Testis (tissue), 3 donors: ENCODE data around the gene NFATC2. TPM values are rescaled to one million over a fixed set of nuclear protein-coding genes. Genes with fewer than 3 reads are reported as not detected.

Experiments used
- DNase-seq: peaks from one replicate; pipeline ENCODE4 v3.0.0-alpha.2; 2019
- H3K27ac ChIP-seq, 2 donors: fragments of 200-600 bp; sonication (generic); one replicate each; pipeline ENCODE4 v1.5.1; 2019
- H3K27me3 ChIP-seq: fragments of 200-600 bp; sonication (generic); one replicate; pipeline ENCODE4 v1.5.1; 2019
- H3K36me3 ChIP-seq: fragments of 200-600 bp; sonication (generic); one replicate; pipeline ENCODE4 v1.5.1; 2017; ENCODE audit warnings: low read depth; ENCODE audit errors: missing control alignments
- H3K4me1 ChIP-seq: fragments of 200-600 bp; sonication (generic); one replicate; pipeline ENCODE4 v1.5.1; 2019
- H3K4me3 ChIP-seq, 2 donors: fragments of 200-600 bp; sonication (generic); one replicate each; pipeline ENCODE4 v1.5.1; 2017 to 2019
- H3K9me3 ChIP-seq: fragments of 200-600 bp; sonication (generic); one replicate; pipeline ENCODE4 v1.5.1; 2017
- POLR2A ChIP-seq: fragments of 450-650 bp; IDR thresholded peaks from one replicate; pipeline ENCODE4 v1.6.1; 2017; ENCODE audit warnings: antibody characterized with exemption, mild to moderate bottlenecking, moderate library complexity
- WGBS, 2 donors: methylation state at CpG; one replicate each; pipeline ENCODE4 v1.1.5; 2018; 5-methylcytosine and 5-hydroxymethylcytosine counted together
- intact Hi-C: fragments of 100-400 bp; cut with DNase I; formaldehyde crosslinking; loops from one replicate; pipeline ENCODE4 v1.15.1; 2023; ENCODE audit warnings: low total_unique reads
- polyA plus RNA-seq: library from polyadenylated mRNA; stranded (reverse); fragments of 350-450 nt; fragmentation: Illumina TruSeq; extraction: RNeasy Lipid Tissue Mini Kit (QIAGEN cat#74804); gene quantifications from one replicate; pipeline ENCODE4 v1.2.3, GENCODE V29; 2014; ENCODE audit warnings: low read depth, low replicate concordance; ENCODE audit not compliant: insufficient read depth
- total RNA-seq, 2 donors: library from RNA; depleted of rRNA; stranded (reverse); fragments of >200 nt; gene quantifications; one replicate each; pipeline ENCODE4 v1.2.3, GENCODE V29; 2016
- TF ChIP-seq, protein P1 (sequence below), 3 experiments: fragments of 450-650 bp in 2 of 3; fragments of 200-600 bp in 1 of 3; sonication (generic) in 1 of 3; IDR thresholded peaks; one replicate each; pipeline ENCODE4 v1.5.1; 2016 to 2019; ENCODE audit warnings: antibody characterized with exemption in 3 of 3, mild to moderate bottlenecking in 2 of 3, moderate library complexity in 1 of 3

Gene NFATC2
- total and polyA plus RNA-seq, 3 donors from 2014 or later = 5.4 to 7.5 (median 6.5) TPM

DNA sequence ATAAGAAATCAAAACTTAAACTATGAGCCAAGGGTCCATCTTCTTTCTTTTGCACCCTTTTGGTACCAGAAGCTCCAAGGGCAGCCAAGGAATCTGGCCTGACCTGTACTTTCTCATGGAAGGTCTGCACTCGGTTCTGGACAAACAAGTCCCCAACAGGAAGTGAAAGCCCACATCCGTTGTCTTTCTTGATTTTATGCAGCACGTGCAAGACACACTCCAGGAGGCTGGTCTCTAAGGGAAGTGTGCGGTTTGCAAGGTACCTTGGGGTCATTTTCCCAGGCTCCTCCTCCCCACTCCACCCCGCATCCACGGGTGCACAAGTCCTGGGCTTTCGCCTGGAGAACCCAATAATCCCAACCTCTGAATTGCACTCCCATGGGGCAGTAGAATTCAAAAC lies 101.9 kb downstream of the NFATC2 start:
- intact Hi-C loops = no loop called here
- WGBS, 2 donors = 70 to 79% methylated on average over 7 of the region's 7 CpGs
- Histone ChIP-seq H3K27me3 (no peaks in the 10 kb centered on the region), H3K9me3 (no peaks in the 10 kb centered on the region), H3K27ac (no peak overlapping the region), H3K36me3 (no peaks in the 10 kb centered on the region), H3K4me1 (no peaks in the 10 kb centered on the region), H3K4me3 (no peak overlapping the region)
- DNase-seq = no peak
- TF ChIP-seq POLR2A = no peak
- TF ChIP-seq, protein P1, sequence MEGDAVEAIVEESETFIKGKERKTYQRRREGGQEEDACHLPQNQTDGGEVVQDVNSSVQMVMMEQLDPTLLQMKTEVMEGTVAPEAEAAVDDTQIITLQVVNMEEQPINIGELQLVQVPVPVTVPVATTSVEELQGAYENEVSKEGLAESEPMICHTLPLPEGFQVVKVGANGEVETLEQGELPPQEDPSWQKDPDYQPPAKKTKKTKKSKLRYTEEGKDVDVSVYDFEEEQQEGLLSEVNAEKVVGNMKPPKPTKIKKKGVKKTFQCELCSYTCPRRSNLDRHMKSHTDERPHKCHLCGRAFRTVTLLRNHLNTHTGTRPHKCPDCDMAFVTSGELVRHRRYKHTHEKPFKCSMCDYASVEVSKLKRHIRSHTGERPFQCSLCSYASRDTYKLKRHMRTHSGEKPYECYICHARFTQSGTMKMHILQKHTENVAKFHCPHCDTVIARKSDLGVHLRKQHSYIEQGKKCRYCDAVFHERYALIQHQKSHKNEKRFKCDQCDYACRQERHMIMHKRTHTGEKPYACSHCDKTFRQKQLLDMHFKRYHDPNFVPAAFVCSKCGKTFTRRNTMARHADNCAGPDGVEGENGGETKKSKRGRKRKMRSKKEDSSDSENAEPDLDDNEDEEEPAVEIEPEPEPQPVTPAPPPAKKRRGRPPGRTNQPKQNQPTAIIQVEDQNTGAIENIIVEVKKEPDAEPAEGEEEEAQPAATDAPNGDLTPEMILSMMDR (IDR thresholded peaks at IDR 0.05) = no peak

DNA sequence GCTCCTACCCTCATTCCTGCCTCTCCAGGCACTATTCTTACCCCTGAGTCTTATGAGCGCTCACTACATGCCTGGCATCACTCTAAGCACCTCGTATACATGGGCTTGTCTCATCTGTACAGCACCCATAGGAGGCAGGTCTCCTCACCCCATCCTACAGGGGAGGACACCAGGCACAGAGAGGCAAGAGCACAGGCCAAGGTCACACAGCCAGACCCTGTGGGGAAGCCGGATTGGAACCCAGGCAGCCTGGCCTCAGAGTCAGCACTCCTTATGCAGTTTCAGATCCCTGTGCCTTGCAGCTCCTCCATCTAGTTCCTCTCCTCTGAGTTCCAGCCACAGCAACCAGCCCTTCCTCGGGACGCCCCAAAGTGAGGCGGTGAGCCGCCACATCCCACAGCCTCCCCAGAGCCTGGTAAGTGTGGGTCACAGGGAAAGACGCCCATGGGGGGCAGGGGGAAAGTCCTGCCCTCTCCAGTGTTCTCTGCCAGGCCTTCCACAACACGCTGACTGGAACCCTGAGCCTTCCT lies 103.3 kb downstream of the NFATC2 start:
- H3K27ac ChIP-seq = no peak overlapping the region
- no peaks in the 10 kb centered on the region for H3K27me3 ChIP-seq
- H3K4me1 ChIP-seq = no peaks in the 10 kb centered on the region
- intact Hi-C loops = no loop called here
- H3K4me3 ChIP-seq = no peak overlapping the region
- DNase-seq = no peak
- 89% methylated on average over 5 to 9 of the region's 9 CpGs for WGBS, 2 donors
- no peaks in the 10 kb centered on the region for H3K36me3 ChIP-seq
- TF ChIP-seq POLR2A = no peak
- TF ChIP-seq, protein P1 (IDR thresholded peaks at IDR 0.05) = no peak
- H3K9me3 ChIP-seq = no peaks in the 10 kb centered on the region

DNA sequence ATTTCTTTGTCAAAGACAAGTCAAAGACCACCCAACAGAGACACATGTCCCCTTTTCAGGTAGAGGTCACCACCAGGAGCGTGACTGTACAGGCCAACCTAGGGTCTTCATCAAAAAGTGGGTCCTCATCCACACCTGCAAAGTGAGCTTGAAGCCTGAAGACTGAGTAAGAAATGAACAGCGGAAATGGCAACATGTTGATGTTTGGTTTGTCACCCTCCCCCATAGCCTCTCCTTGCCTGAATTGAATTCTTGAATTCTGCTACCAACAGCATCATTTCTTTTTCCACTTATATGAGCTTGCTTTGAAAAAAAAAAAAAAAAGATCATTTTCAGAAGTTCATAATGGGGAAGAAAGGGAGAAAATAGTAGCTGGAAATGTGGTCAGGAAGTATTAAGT lies 104.4 kb downstream of the NFATC2 start:
- Histone ChIP-seq H3K9me3 (no peaks in the 10 kb centered on the region), H3K36me3 (no peaks in the 10 kb centered on the region), H3K4me1 (no peaks in the 10 kb centered on the region), H3K27ac (no peak overlapping the region), H3K4me3 (no peak overlapping the region), H3K27me3 (no peaks in the 10 kb centered on the region)
- intact Hi-C loops = no loop called here
- DNase-seq = no peak
- WGBS, 2 donors = 95 to 99% methylated on average over 2 of the region's 2 CpGs
- TF ChIP-seq, protein P1 (IDR thresholded peaks at IDR 0.05) = no peak
- TF ChIP-seq POLR2A = no peak

DNA sequence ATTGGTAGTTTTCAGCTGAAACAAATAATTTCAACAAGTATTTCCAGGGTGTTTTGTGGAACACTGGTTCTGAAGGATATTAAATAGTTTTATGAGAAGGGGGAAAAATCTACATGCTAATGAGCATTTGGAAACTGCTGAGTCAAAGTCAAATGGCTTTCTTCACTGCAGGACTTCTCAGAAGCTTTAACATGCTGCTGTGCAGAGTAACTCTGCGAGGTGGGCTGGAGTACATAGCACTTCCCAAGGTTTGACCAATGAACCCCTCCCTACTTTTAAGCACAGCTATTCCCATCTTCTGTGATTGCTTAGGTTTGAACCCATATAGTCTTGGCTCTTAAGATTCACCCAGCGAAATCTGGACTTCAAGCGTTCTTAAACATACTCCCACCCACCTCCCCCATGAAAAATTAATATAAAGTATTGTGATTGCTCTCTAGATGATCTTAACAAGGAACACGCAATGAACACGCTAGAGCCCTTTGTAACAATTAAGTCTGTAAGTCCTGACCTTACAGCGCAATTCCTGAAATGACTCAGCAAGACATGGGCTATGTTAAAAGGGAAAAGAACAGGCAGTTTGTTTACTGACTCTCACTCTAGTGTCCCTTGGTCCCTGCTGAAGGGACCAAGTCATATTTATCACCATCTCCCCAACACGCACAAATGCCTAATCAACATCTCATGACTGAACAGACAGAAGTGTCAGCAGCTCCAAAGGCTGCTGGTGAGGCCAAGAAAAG lies 105.2 kb downstream of the NFATC2 start:
- TF ChIP-seq, protein P1 (IDR thresholded peaks at IDR 0.05) = no peak
- TF ChIP-seq POLR2A = no peak

More for the DNA sequence above, 105.2 kb downstream of the NFATC2 start:
- H3K27ac ChIP-seq = no peak overlapping the region
- no peaks in the 10 kb centered on the region for H3K4me1 ChIP-seq
- intact Hi-C loops = no loop called here
- 94 to 96% methylated on average over 7 of the region's 7 CpGs for WGBS, 2 donors
- H3K27me3 ChIP-seq = no peaks in the 10 kb centered on the region
- DNase-seq = no peak
- no peaks in the 10 kb centered on the region for H3K9me3 ChIP-seq
- no peak overlapping the region for H3K4me3 ChIP-seq
- H3K36me3 ChIP-seq = no peaks in the 10 kb centered on the region
